ENCODE data around the gene TNS1.
A peak's percentile ranks its signal among the peaks of the same experiment; 100 is the strongest.

TNS1 gene

GRCh38 chr2:217909156-217909820 is 93.5 kb downstream of the TNS1 start:
- DNase-seq = no peak

- no peak for DNase-seq
Observed at GRCh38 chr2:217908544-217908943, 94.3 kb downstream of the TNS1 start.

DNA sequence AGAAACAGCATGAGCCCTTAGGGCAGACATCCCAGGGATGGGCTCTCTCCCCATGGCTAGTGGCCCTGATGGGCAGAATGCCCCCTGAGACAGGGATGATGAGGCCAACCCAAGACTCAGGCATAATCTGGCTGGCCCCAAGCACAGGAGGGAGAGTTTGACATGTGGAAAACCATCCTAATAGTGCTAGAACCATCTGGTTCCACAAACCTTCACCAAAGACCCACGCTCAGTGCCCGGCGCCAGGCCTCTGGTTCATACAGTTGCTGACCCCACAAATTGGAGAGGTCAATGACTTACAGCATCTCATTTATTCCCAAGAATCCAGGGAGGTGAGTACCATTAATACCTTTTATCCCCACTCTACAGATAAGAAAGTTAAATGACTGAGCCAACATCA is 95.5 kb downstream of the TNS1 start:
- DNase-seq = no peak

- DNase-seq = no peak
Observed at GRCh38 chr2:217906798-217907197, 96.0 kb downstream of the TNS1 start.

DNA sequence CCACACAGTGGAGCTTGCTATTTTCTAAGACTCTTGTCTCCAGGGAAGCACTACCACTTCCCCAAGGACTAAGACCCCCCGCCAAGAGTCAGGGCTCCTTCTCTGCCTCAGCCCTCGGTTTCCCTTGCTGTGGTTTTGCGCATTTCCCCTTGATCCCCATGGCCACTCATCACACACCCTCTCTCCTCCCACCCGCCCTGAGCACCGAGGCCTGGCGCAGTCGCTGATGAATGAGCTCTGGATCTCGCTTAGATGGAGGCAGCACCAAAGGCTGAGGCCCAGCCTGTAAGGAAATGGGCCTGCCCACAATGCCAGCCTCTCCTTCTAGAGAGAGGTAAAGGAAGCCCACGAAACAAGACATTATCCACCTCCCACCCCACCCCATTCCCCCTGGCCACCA is 96.9 kb downstream of the TNS1 start:
- DNase-seq = peak; percentile 36

DNA sequence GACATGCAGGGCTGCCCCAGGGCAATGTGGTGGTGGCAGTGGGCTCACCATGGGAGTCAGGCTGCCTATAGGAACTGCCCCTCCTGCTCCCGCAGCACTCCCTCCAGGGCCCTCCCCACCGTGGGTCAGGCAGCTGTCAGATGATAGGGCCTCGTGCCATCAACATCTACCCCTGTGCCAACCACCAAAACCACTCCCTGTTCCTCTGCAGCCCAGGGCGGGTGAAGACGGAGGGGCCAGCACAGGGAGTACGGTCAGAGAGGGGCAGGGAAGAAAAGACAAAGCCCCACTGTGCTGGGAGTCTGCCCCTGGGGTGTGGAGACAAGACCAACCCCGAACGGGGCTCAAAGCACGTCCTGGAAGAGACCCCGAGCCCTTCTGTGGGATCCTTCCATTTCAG is 97.4 kb downstream of the TNS1 start:
- no peak for DNase-seq

GRCh38 chr2:217904614-217904965 is 98.2 kb downstream of the TNS1 start:
- DNase-seq = no peak

GRCh38 chr2:217903859-217904613 is 98.8 kb downstream of the TNS1 start:
- DNase-seq = no peak

- DNase-seq = no peak
Observed at GRCh38 chr2:217903142-217903858, 99.5 kb downstream of the TNS1 start.

- DNase-seq = no peak
Observed at GRCh38 chr2:217902379-217903141, 100.2 kb downstream of the TNS1 start.

- no peak for DNase-seq
Observed at GRCh38 chr2:217901835-217902378, 100.9 kb downstream of the TNS1 start.

DNA sequence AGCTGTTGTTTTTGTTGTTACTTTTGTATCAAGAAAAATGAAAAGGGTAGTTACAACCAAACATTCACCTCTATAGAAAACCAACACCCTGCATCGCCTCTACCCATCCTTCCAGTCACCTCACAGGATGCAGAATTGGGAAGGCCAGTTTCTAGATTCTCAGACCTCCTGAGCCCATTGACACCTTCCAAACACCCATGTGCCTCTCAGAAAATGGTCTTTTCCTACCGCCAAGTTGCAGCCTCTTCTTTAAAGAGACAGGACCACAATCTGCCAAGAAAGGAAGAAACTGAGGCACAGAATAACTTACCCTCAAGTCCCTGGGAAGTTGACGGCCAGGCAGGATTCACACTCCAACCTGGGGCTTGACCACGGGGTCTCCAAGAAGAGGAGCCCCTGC is 101.4 kb downstream of the TNS1 start:
- DNase-seq = no peak

DNA sequence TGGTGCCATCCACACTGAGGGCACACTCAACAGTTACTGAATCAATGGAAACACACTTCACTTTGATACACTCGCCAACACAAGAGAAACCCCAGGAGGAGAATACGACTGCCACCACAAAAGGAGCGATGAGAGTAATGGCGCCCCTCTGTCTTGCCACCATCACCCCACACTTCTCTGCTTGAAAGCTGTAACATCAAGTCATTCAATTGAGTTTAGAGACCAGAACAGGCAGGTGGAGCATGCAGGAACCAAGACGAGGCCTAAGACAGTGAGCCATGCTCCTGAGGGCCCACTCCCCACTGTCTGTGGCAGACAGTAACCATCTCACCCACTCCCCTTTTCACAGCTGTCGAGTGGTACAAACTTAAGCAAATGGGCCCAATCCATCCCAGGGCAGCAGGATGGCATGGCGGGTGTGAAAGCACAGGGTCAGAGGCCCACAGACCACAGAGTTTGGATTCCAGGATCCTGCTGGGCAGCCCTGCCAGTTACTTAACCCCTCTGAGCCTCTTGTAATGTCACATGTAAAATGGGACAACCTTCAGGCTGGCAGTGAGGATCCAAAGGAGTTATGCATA is 101.9 kb downstream of the TNS1 start:
- no peak for DNase-seq

- no peak for DNase-seq
Observed at GRCh38 chr2:217900010-217900779, 102.6 kb downstream of the TNS1 start.

DNA sequence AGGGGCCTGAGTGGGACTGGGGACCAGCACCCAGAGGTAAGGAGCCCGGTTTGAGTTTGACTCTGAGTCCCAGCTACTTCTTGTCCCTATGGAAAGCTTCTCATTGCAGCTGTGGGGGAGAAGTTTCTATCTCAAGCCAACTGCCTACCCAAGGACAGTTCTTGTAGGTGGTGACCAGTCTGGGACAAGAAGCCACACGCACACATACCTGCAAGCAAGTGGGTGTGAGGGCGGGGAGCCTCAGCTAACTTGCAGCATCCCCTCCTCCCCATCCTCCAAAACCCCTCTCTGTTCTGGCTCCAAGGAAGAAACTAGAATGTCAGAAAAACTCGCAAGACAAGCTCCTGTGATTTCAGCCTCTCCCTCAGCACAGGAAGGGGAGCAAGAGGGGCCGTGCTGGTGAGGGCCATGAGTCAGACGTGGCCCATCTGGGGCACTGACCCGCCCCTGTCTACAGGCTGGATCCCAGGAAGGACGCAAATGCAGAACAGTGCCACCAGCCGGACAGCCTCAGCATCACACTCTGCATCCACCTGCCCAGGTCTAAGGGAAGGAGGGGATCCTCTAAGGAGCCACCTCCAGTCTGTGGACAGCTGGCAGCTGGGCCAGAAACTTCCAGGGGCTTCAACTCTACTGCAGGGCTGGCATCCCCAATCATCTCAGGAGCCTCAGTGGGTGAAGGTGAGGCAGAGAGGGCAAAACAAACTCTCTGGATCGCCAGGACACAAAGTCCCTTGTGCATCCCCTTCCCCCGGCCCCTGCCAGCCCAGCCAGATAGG is 103.4 kb downstream of the TNS1 start:
- DNase-seq = peak; percentile 22

DNA sequence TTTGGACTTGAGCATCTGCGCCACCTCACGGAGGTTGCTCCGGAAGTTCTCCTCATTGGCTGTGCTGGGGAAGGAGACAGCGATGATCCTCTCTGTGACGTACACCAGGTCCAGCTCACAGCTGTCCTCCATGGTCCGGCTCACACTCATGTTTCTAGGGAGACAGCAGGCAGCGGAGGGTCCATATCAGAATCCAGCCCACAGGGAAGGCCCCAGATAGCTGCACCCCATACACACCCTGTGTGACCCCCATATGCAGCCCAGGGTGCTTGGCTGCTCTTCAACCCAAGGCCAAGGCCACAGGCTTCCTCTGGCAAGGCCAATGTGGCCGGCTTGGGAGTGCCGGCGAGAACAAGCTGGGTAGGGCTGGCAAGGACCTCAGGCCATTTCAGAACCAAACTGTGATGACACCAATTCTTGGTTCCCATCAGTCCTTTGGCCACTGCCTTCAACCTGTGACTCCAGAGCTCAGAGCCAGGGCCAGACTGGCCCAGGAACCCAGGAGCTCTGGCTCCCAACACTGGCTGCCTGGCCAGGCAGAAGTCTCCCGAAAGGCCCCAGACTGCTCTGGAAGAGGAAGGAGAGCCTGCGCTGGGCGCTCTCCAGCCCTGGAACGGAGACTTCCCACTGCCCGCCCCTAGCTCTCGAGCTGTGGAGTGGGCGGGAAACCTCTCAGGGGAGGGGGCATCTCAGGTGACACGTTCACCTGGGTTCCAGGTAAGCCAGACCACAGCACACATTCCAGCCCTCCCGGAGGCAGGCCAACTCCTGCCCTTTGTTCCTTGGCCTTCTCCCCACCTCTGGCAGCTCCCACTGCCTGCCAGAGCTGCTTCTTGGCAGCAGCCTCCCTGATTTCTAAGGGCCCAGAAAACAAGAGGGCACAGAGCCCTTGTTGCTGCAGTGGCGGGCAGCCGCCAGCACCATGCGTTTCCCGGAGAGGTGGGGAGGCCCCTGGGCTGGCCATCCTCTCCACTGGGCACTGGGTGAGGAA is 104.7 kb downstream of the TNS1 start:
- no peak for DNase-seq

GRCh38 chr2:217897091-217897715 is 105.6 kb downstream of the TNS1 start:
- no peak for DNase-seq

DNA sequence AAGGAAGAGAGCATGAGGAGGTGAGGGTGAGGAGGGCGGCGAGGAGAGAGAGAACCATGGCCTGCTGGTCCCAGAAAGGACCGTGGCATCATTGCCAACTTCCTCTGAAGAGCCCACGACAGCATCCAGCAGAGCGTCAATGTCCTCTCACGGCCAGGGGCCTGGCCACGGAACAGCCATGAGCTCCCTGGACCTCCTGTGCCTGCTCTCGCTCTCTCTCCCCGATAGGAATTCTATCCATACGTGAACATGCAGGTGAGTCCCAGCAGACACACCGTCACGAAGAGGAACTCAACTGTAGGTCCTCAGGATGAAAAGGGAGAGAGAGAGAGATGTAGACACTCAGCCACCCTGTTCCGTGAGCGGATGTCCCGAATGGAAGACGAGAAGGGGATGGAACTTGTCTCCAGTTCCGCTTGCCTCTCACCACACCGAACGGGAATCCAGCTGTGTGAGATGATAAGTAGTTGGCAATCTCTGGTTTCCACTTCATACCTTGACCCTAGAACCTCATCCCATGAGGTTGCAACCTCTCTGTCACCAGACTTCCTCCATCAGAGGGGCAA is 107.6 kb downstream of the TNS1 start:
- DNase-seq = no peak

- DNase-seq = no peak
Observed at GRCh38 chr2:217893440-217893839, 109.4 kb downstream of the TNS1 start.
